SK-N-MC (cell line): ENCODE data around the gene CPM.

Experiments
- EZH2 ChIP-seq: fragments of 200-600 bp; sonication (generic); IDR thresholded peaks from one replicate; pipeline ENCODE4 v1.6.1; 2017; ENCODE audit warnings: antibody characterized with exemption
- POLR2AphosphoS5 ChIP-seq: IDR thresholded peaks from 2 replicates; pipeline ENCODE4 v1.6.1; 2012; ENCODE audit warnings: mild to moderate bottlenecking, low read depth, low read length, borderline replicate concordance

- TF ChIP-seq EZH2 (no peak), POLR2AphosphoS5 (no peak)
Observed at GRCh38 chr12:68873316-68873715, 59.7 kb downstream of the CPM start.
